NCI-H1417 (cell line): ENCODE results near the gene TMEM30A.

Source experiments
- DNase-seq, 3 experiments: peaks; one replicate each; lab custom pipeline; 2025; lab: John Stamatoyannopoulos, UW

The TMEM30A gene

GRCh38 chr6:75215291-75215690 is 69.3 kb downstream of the TMEM30A start:
- no peak for DNase-seq

GRCh38 chr6:75213732-75214131 is 70.9 kb downstream of the TMEM30A start:
- DNase-seq = no peak

- DNase-seq = no peak
Observed at GRCh38 chr6:75213112-75213511, 71.5 kb downstream of the TMEM30A start.

GRCh38 chr6:75211920-75212590 is 72.5 kb downstream of the TMEM30A start:
- DNase-seq = no peak

GRCh38 chr6:75210885-75211739 is 73.5 kb downstream of the TMEM30A start:
- peak; percentile 24 to 79 (median 77) for DNase-seq

- no peak for DNase-seq
Observed at GRCh38 chr6:75209184-75209723, 75.3 kb downstream of the TMEM30A start.

- peak; percentile 72 to 87 (median 78) for DNase-seq
Observed at GRCh38 chr6:75208298-75209183, 76.1 kb downstream of the TMEM30A start.

GRCh38 chr6:75206576-75207342 is 77.8 kb downstream of the TMEM30A start:
- DNase-seq = no peak

GRCh38 chr6:75205776-75206575 is 78.6 kb downstream of the TMEM30A start, which contains the start of gene COL12A1:
Gene COL12A1 (minus strand): TSS chr6:75206053. CDS start chr6:75202792, 3,261 bp downstream.
- peak; percentile 60 to 75 (median 65) for DNase-seq

- peak; percentile 26 to 47 (median 46) for DNase-seq
Observed at GRCh38 chr6:75204959-75205775, 79.4 kb downstream of the TMEM30A start.

- peak; percentile 38 to 70 (median 67) for DNase-seq
Observed at GRCh38 chr6:75204217-75204958, 80.2 kb downstream of the TMEM30A start.

- DNase-seq = no peak
Observed at GRCh38 chr6:75203721-75204120, 80.9 kb downstream of the TMEM30A start.
